Measurements from ENCODE around the gene CDKN2C. TPM values are rescaled to one million over a fixed set of nuclear protein-coding genes. Genes with fewer than 3 reads are reported as not detected.

Gene CDKN2C
- total RNA-seq, 2 donors from 2014 or later: 10.3 to 12.6 TPM

DNA sequence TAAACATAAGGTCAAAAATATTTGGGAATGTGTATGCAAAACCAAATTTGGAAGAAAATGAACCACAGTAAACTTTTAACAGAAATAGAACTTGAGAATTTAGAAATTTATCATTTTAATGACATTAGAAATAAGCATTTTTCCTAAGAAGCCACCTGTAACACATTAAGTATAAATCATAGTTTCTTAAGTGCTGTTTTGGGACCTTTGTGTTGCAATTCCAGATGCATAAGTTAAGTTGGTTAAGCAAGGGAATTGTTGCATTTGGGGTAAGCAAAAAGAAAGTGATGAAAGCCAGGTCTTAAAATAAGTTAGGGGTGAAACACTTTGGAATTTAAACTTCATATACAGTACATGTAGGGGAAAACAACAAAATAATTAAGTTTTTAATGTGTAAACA is 49.8 kb downstream of the CDKN2C start:
- no peaks in the 10 kb centered on the region for H3K27me3 ChIP-seq (replicated peaks; ENCODE audit: insufficient read depth)
- no peaks in the 10 kb centered on the region for H3K36me3 ChIP-seq
- ATAC-seq (ENCODE audit: insufficient number of reproducible peaks, low FRiP score, low read depth): no peak
- no peak overlapping the region for H3K27ac ChIP-seq
- H3K4me3 ChIP-seq: no peak overlapping the region
- TF ChIP-seq, protein P1, sequence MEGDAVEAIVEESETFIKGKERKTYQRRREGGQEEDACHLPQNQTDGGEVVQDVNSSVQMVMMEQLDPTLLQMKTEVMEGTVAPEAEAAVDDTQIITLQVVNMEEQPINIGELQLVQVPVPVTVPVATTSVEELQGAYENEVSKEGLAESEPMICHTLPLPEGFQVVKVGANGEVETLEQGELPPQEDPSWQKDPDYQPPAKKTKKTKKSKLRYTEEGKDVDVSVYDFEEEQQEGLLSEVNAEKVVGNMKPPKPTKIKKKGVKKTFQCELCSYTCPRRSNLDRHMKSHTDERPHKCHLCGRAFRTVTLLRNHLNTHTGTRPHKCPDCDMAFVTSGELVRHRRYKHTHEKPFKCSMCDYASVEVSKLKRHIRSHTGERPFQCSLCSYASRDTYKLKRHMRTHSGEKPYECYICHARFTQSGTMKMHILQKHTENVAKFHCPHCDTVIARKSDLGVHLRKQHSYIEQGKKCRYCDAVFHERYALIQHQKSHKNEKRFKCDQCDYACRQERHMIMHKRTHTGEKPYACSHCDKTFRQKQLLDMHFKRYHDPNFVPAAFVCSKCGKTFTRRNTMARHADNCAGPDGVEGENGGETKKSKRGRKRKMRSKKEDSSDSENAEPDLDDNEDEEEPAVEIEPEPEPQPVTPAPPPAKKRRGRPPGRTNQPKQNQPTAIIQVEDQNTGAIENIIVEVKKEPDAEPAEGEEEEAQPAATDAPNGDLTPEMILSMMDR (IDR thresholded peaks at IDR 0.05): no peak
- H3K4me1 ChIP-seq (ENCODE audit: control insufficient read depth in 1 of 2, low read depth in 2 of 2): no peaks in the 10 kb centered on the region
- H3K9me3 ChIP-seq: no peaks in the 10 kb centered on the region
- DNase-seq (ENCODE audit: low spot score): no peak

Other genes with a start within 250 kb of the CDKN2C start
- 10 to 100 TPM; 25.5 to 68.6 TPM for gene FAF1, start 10.0 kb upstream of the CDKN2C start, total RNA-seq
- gene C1orf185, start 132.0 kb downstream of the CDKN2C start, total RNA-seq: not detected

Measured in thoracic aorta (tissue), 2 donors.